Mesendoderm (in vitro differentiated cells): ENCODE measurements around the gene KRTAP17-1.
"Not testable (repeated sequence)": the region's sequence is repeated elsewhere in the genome, so short reads cannot be mapped to it uniquely, and the experiment has no call there.

ENCODE experiments used
- DNase-seq: peaks from one replicate; pipeline ENCODE4 v3.0.0; 2013
- H2AK5ac ChIP-seq: 2 replicates; pipeline ENCODE4 v1.6.1; 2013; ENCODE audit warnings: low read length, inconsistent platforms
- H2BK120ac ChIP-seq: 2 replicates; pipeline ENCODE4 v1.6.1; 2013; ENCODE audit warnings: low read depth, mild to moderate bottlenecking, low read length, moderate library complexity, mixed read lengths
- H2BK15ac ChIP-seq: replicated peaks from 2 replicates; pipeline ENCODE4 v1.6.1; 2013; ENCODE audit warnings: low read depth, mild to moderate bottlenecking, moderate library complexity
- H2BK5ac ChIP-seq: 2 replicates; pipeline ENCODE4 v1.6.1; 2013; ENCODE audit warnings: low read length, inconsistent platforms
- H3K18ac ChIP-seq: 2 replicates; pipeline ENCODE4 v1.6.1; 2013; ENCODE audit warnings: mild to moderate bottlenecking, low read length, mixed read lengths
- H3K23ac ChIP-seq: one replicate; pipeline ENCODE4 v1.6.1; 2013; ENCODE audit warnings: low read length
- H3K27ac ChIP-seq: 2 replicates; pipeline ENCODE4 v1.5.1; 2013; ENCODE audit warnings: low read depth, mild to moderate bottlenecking, inconsistent platforms, low read length, moderate library complexity
- H3K27me3 ChIP-seq: 2 replicates; pipeline ENCODE4 v1.6.1; 2013; ENCODE audit warnings: low read length, control low read depth, mild to moderate bottlenecking, inconsistent platforms; ENCODE audit not compliant: insufficient read depth, poor library complexity
- H3K36me3 ChIP-seq: 2 replicates; pipeline ENCODE4 v1.6.1; 2013; ENCODE audit warnings: low read length, inconsistent platforms; ENCODE audit not compliant: control insufficient read depth, insufficient read depth
- H3K4ac ChIP-seq: one replicate; pipeline ENCODE4 v1.6.1; 2013; ENCODE audit warnings: low read depth, mild to moderate bottlenecking, low read length, moderate library complexity
- H3K4me1 ChIP-seq: 2 replicates; pipeline ENCODE4 v1.6.1; 2013; ENCODE audit warnings: low read depth, low read length, inconsistent platforms; ENCODE audit not compliant: control insufficient read depth
- H3K4me2 ChIP-seq: 2 replicates; pipeline ENCODE4 v1.6.1; 2013; ENCODE audit warnings: low read length
- H3K4me3 ChIP-seq: 2 replicates; pipeline ENCODE4 v1.5.1; 2013; ENCODE audit warnings: mild to moderate bottlenecking, low read length
- H3K56ac ChIP-seq: one replicate; pipeline ENCODE4 v1.6.1; 2013; ENCODE audit warnings: low read length
- H3K79me1 ChIP-seq: 2 replicates; pipeline ENCODE4 v1.6.1; 2013; ENCODE audit warnings: low read length, inconsistent platforms
- H3K79me2 ChIP-seq: 2 replicates; pipeline ENCODE4 v1.6.1; 2013; ENCODE audit warnings: mild to moderate bottlenecking, low read length; ENCODE audit not compliant: control insufficient read depth, insufficient read depth
- H3K9ac ChIP-seq: 2 replicates; pipeline ENCODE4 v1.6.1; 2013; ENCODE audit warnings: low read length, inconsistent platforms
- H4K5ac ChIP-seq: one replicate; pipeline ENCODE4 v1.6.1; 2013; ENCODE audit warnings: low read length
- H4K8ac ChIP-seq: one replicate; pipeline ENCODE4 v1.6.1; 2013; ENCODE audit warnings: low read depth, mild to moderate bottlenecking, control low read depth, low read length, moderate library complexity
- WGBS: extraction: QIAGEN DNeasy Blood & Tissue Kit; methylation state at CpG from one replicate; pipeline ENCODE4 v1.1.7; 2013; ENCODE audit warnings: low lambda C conversion rate, missing lambda C conversion rate; ENCODE audit not compliant: insufficient coverage; ENCODE audit errors: extremely low coverage; 5-methylcytosine and 5-hydroxymethylcytosine counted together

The KRTAP17-1 gene

DNA sequence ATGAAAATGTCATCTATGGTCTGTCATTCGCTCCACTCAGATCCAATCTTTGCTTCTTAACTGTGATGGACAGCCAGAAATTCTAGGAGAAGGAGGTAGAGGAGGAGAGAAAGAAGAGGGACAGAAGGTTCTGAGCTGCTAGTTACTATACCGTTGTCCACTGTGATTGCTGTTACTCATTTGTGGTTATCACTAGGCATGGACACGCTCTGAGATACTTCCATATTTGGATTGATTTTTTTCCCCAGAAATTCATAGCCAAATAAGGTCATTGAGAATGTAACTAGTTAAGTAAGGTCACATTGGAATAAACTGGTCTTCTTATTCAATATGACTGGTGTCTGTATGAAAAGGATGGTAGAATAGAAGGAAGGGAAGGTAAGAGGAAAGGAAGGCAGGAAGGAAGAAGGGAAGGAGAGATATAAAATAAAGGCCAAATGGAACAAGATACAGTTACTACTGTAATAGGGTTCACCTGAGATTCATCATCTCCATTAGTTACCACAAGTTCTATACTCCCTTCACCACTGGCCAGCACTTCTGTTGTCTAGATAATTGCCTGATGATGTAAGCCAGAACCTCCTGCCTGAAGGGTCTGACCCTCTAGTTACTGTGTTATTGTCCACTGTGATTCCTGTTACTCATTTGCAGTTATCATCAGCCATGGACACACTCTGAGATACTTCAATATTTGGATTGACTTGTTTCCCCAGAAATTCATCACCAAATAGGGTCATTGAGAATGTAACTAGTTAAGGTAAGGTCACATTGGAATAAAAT is 37.1 kb downstream of the KRTAP17-1 start:
- H2AK5ac ChIP-seq: no peak overlapping the region
- no peak overlapping the region for H3K27ac ChIP-seq
- no peak overlapping the region for H3K4me3 ChIP-seq
- H3K18ac ChIP-seq: no peak overlapping the region
- no peak overlapping the region for H3K9ac ChIP-seq
- no peaks in the 10 kb centered on the region for H3K4me1 ChIP-seq
- no peak overlapping the region for H3K4ac ChIP-seq
- no peak overlapping the region for H3K23ac ChIP-seq
- WGBS: no CpG with 5 or more reads among the region's 3 CpGs
- H3K36me3 ChIP-seq: no peaks in the 10 kb centered on the region
- H4K5ac ChIP-seq: no peak overlapping the region
- no peaks in the 10 kb centered on the region for H3K79me2 ChIP-seq
- DNase-seq: no peak
- H4K8ac ChIP-seq: no peak overlapping the region
- H3K27me3 ChIP-seq: no peaks in the 10 kb centered on the region
- no peaks in the 10 kb centered on the region for H3K79me1 ChIP-seq
- H2BK15ac ChIP-seq: no peak overlapping the region
- no peak overlapping the region for H3K56ac ChIP-seq
- no peak overlapping the region for H2BK120ac ChIP-seq
- no peak overlapping the region for H2BK5ac ChIP-seq
- H3K4me2 ChIP-seq: no peak overlapping the region

GRCh38 chr17:41275648-41276190 is 39.8 kb downstream of the KRTAP17-1 start, which contains the start of gene KRTAP9-7:
Gene KRTAP9-7 (plus strand): TSS chr17:41275698. CDS start chr17:41275698, 0 bp downstream.
- not testable (repeated sequence) for H3K27me3 ChIP-seq, H3K27ac ChIP-seq, H3K79me1 ChIP-seq, H2BK15ac ChIP-seq, DNase-seq, H3K79me2 ChIP-seq, H2BK5ac ChIP-seq, H3K36me3 ChIP-seq, H3K18ac ChIP-seq, H2BK120ac ChIP-seq, H3K4me2 ChIP-seq, H3K4me1 ChIP-seq, H3K4me3 ChIP-seq, H3K9ac ChIP-seq, H3K4ac ChIP-seq, H2AK5ac ChIP-seq, H4K5ac ChIP-seq, H4K8ac ChIP-seq, H3K23ac ChIP-seq, H3K56ac ChIP-seq
- no CpG with 5 or more reads among the region's 3 CpGs for WGBS

- Histone ChIP-seq H3K4me1 (no peaks in the 10 kb centered on the region), H3K56ac (no peak overlapping the region), H3K23ac (no peak overlapping the region)
Observed at GRCh38 chr17:41271858-41272257, 43.7 kb downstream of the KRTAP17-1 start.

GRCh38 chr17:41271323-41271722 is 44.2 kb downstream of the KRTAP17-1 start:
- not testable (repeated sequence) for H3K36me3 ChIP-seq, H3K4me1 ChIP-seq, H2BK15ac ChIP-seq, H3K4me2 ChIP-seq, H2AK5ac ChIP-seq, H3K18ac ChIP-seq, H3K23ac ChIP-seq, DNase-seq, H3K4me3 ChIP-seq, H2BK120ac ChIP-seq, H4K8ac ChIP-seq, H2BK5ac ChIP-seq, H3K27ac ChIP-seq, H3K4ac ChIP-seq, H3K79me1 ChIP-seq, H4K5ac ChIP-seq, H3K27me3 ChIP-seq, H3K9ac ChIP-seq, H3K79me2 ChIP-seq, H3K56ac ChIP-seq
- WGBS: no CpG with 5 or more reads among the region's 1 CpG

More at GRCh38 chr17:41271858-41272257, 43.7 kb downstream of the KRTAP17-1 start:
- no peak overlapping the region for H2AK5ac ChIP-seq
- H3K18ac ChIP-seq: no peak overlapping the region
- no peaks in the 10 kb centered on the region for H3K79me2 ChIP-seq
- no peak overlapping the region for H3K4ac ChIP-seq
- H3K9ac ChIP-seq: no peak overlapping the region
- H3K4me2 ChIP-seq: no peak overlapping the region
- WGBS: no CpG with 5 or more reads among the region's 1 CpG
- no peak for DNase-seq
- no peak overlapping the region for H2BK120ac ChIP-seq
- H4K5ac ChIP-seq: no peak overlapping the region
- no peak overlapping the region for H4K8ac ChIP-seq
- no peaks in the 10 kb centered on the region for H3K79me1 ChIP-seq
- no peak overlapping the region for H3K4me3 ChIP-seq
- no peak overlapping the region for H3K27ac ChIP-seq
- no peaks in the 10 kb centered on the region for H3K27me3 ChIP-seq
- no peak overlapping the region for H2BK15ac ChIP-seq
- no peaks in the 10 kb centered on the region for H3K36me3 ChIP-seq
- no peak overlapping the region for H2BK5ac ChIP-seq

- Histone ChIP-seq H3K4me3 (no peak overlapping the region), H3K4me1 (no peaks in the 10 kb centered on the region), H3K4me2 (no peak overlapping the region), H2BK120ac (no peak overlapping the region), H4K5ac (no peak overlapping the region), H3K4ac (no peak overlapping the region), H2BK5ac (no peak overlapping the region), H3K79me2 (no peaks in the 10 kb centered on the region), H3K36me3 (no peaks in the 10 kb centered on the region), H3K9ac (no peak overlapping the region), H2BK15ac (no peak overlapping the region), H4K8ac (no peak overlapping the region), H3K27ac (no peak overlapping the region), H3K27me3 (no peaks in the 10 kb centered on the region), H3K56ac (no peak overlapping the region), H2AK5ac (no peak overlapping the region), H3K79me1 (no peaks in the 10 kb centered on the region), H3K23ac (no peak overlapping the region), H3K18ac (no peak overlapping the region)
- DNase-seq: no peak
- WGBS: no CpG with 5 or more reads among the region's 3 CpGs
Observed at GRCh38 chr17:41267711-41268110, 47.8 kb downstream of the KRTAP17-1 start.
